B cell (primary cell): ENCODE data around the gene ST8SIA1. TPM values are rescaled to one million over a fixed set of nuclear protein-coding genes. Genes with fewer than 3 reads are reported as not detected.

Experiments
- ATAC-seq: fragments of 200-7000 bp; cut with Tn5 transposase; one replicate; pipeline ENCODE4 v1.10.0; 2021; ENCODE audit warnings: low read depth, mild to moderate bottlenecking, moderate number of reproducible peaks, moderate library complexity
- CTCF ChIA-PET: fragments of 350-600 bp; sonication (Branson Sonifier 250); formaldehyde crosslinking; loops from one replicate; lab custom pipeline; 2021; ENCODE audit warnings: antibody characterized with exemption, inconsistent platforms; lab: Charles Lee
- POLR2A ChIA-PET: fragments of 350-600 bp; sonication (Branson Sonifier 250); formaldehyde crosslinking; loops from one replicate; lab custom pipeline; 2021; ENCODE audit warnings: antibody characterized with exemption; lab: Charles Lee
- DNase-seq: peaks from one replicate; pipeline ENCODE4 v3.0.0; 2013
- H2AFZ ChIP-seq: 2 replicates; pipeline ENCODE4 v1.6.1; 2012; ENCODE audit warnings: mild to moderate bottlenecking, low read depth, low read length; ENCODE audit not compliant: insufficient read depth, poor library complexity, severe bottlenecking
- H3K27ac ChIP-seq, 2 donors: 1 replicate in 1 of 2; 2 replicates in 1 of 2; pipeline ENCODE4 v1.5.1; 2012 to 2013; ENCODE audit warnings: low read length in 2 of 2, mild to moderate bottlenecking in 2 of 2, moderate library complexity in 1 of 2
- H3K27me3 ChIP-seq, 4 experiments: fragments of 200-600 bp in 1 of 4; sonication (generic) in 1 of 4; replicated peaks in 1 of 4; 1 replicate in 2 of 4; 2 replicates in 2 of 4; pipeline versions ENCODE4 v1.6.1 to v1.7.0; 2013 to 2016; ENCODE audit warnings: low read length in 3 of 4, mild to moderate bottlenecking in 2 of 4, mixed read lengths in 1 of 4, moderate library complexity in 1 of 4; ENCODE audit not compliant: insufficient read depth in 4 of 4, control insufficient read depth in 3 of 4; ENCODE audit errors: control extremely low read depth in 1 of 4
- H3K36me3 ChIP-seq, 2 experiments: replicated peaks in 1 of 2; 1 replicate in 1 of 2; 2 replicates in 1 of 2; pipeline versions ENCODE4 v1.6.1 to v1.7.1; 2013; ENCODE audit warnings: low read length in 1 of 2; ENCODE audit not compliant: insufficient read depth in 2 of 2, control insufficient read depth in 1 of 2; ENCODE audit errors: control extremely low read depth in 1 of 2, extremely low read depth in 1 of 2
- H3K4me1 ChIP-seq, 2 donors: fragments of 200-600 bp in 1 of 2; sonication (generic) in 1 of 2; 1 replicate in 1 of 2; 2 replicates in 1 of 2; pipeline versions ENCODE4 v1.5.1 to v1.6.1; 2013 to 2017; ENCODE audit warnings: low read length in 2 of 2; ENCODE audit not compliant: control insufficient read depth in 2 of 2, insufficient read depth in 2 of 2
- H3K4me2 ChIP-seq: replicated peaks from 2 replicates; pipeline ENCODE3; 2012; ENCODE audit warnings: mild to moderate bottlenecking, low read depth, low read length; ENCODE audit not compliant: poor library complexity, severe bottlenecking
- H3K4me3 ChIP-seq, 5 experiments: fragments of 200-600 bp in 1 of 5; sonication (generic) in 1 of 5; 1 replicate in 3 of 5; 2 replicates in 2 of 5; pipeline versions ENCODE4 v1.5.1 to v1.7.0; 2011 to 2016; ENCODE audit warnings: low read length in 4 of 5, mild to moderate bottlenecking in 4 of 5, low read depth in 2 of 5, control low read depth in 1 of 5, moderate library complexity in 1 of 5; ENCODE audit not compliant: insufficient read depth in 1 of 5; ENCODE audit errors: control extremely low read depth in 1 of 5, extremely low read depth in 1 of 5
- H3K79me2 ChIP-seq: fragments of 200-600 bp; sonication (generic); one replicate; pipeline ENCODE4 v1.6.0; 2016; ENCODE audit warnings: low read length; ENCODE audit not compliant: control insufficient read depth, insufficient read depth
- H3K9ac ChIP-seq: fragments of 200-600 bp; sonication (generic); 2 replicates; pipeline ENCODE4 v1.6.1; 2017; ENCODE audit warnings: mild to moderate bottlenecking, low read length, moderate library complexity
- H3K9me3 ChIP-seq, 3 donors: one replicate each; pipeline versions ENCODE4 v1.6.1 to v1.7.1; 2013; ENCODE audit warnings: low read length in 2 of 3; ENCODE audit not compliant: control insufficient read depth in 2 of 3, insufficient read depth in 1 of 3; ENCODE audit errors: control extremely low read depth in 1 of 3
- H4K20me1 ChIP-seq: 2 replicates; pipeline ENCODE4 v1.6.0; 2012; ENCODE audit warnings: mild to moderate bottlenecking, low read length; ENCODE audit not compliant: insufficient read depth, control insufficient read depth, poor library complexity, severe bottlenecking
- H3K27ac Mint-ChIP-seq: one replicate; pipeline ENCODE4 v1.8.0; 2021; ENCODE audit warnings: mixed read lengths
- H3K27me3 Mint-ChIP-seq: one replicate; pipeline ENCODE4 v1.8.0; 2021; ENCODE audit warnings: mixed read lengths
- H3K4me1 Mint-ChIP-seq: one replicate; pipeline ENCODE4 v1.8.0; 2021; ENCODE audit warnings: mixed read lengths
- H3K4me3 Mint-ChIP-seq: one replicate; pipeline ENCODE4 v1.8.0; 2021; ENCODE audit warnings: mixed read lengths
- H3K9me3 Mint-ChIP-seq: one replicate; pipeline ENCODE4 v1.8.0; 2022; ENCODE audit warnings: mixed read lengths; ENCODE audit not compliant: insufficient read depth
- CTCF ChIP-seq: fragments of 200-600 bp; IDR thresholded peaks from one replicate; pipeline ENCODE4 v1.8.0; 2022; ENCODE audit warnings: antibody characterized with exemption, mild to moderate bottlenecking
- EZH2 ChIP-seq: IDR thresholded peaks from 2 replicates; pipeline ENCODE4 v1.6.1; 2012; ENCODE audit warnings: borderline replicate concordance, low read depth, mild to moderate bottlenecking, moderate library complexity, low read length; ENCODE audit not compliant: insufficient read depth, poor library complexity, severe bottlenecking
- WGBS: methylation state at CpG from one replicate; pipeline ENCODE4 v1.1.5; 2013; ENCODE audit warnings: missing lambda C conversion rate; ENCODE audit not compliant: insufficient coverage; 5-methylcytosine and 5-hydroxymethylcytosine counted together
- intact Hi-C: fragments of 100-400 bp; cut with micrococcal nuclease; formaldehyde crosslinking; loops from one replicate; pipeline ENCODE4 v1.10.0; 2022
- polyA plus RNA-seq: library from polyadenylated mRNA; depleted of rRNA; stranded (reverse); fragments of >200 nt; gene quantifications from 2 replicates; pipeline ENCODE4 v1.2.3, GENCODE V29; 2012
- total RNA-seq, 2 donors: library from RNA; stranded (reverse); fragments of 120-200 nt in 1 of 2; gene quantifications; 1 replicate in 1 of 2; 2 replicates in 1 of 2; pipeline versions ENCODE4 v1.2.3 to v1.2.4, GENCODE V29; 2013 to 2022

ST8SIA1 gene
- total and polyA plus RNA-seq, 2 donors (not counting 1 experiment from before 2014, with no cell fraction given): 0.02 to 0.04 TPM

- intact Hi-C loops: no loop called here
- DNase-seq (no peak), ATAC-seq (no peak)
- no peaks in the 10 kb centered on the region for H3K4me1 ChIP-seq
- H3K36me3 ChIP-seq: no peaks in the 10 kb centered on the region
- no peak overlapping the region for H3K4me3 Mint-ChIP-seq
- no peak overlapping the region for H3K27ac ChIP-seq
- H3K4me2 ChIP-seq: no peak overlapping the region
- no peaks in the 10 kb centered on the region for H3K4me1 Mint-ChIP-seq
- H3K9ac ChIP-seq: no peak overlapping the region
- H2AFZ ChIP-seq: no peak overlapping the region
- no peak for TF ChIP-seq EZH2
- TF ChIP-seq CTCF: no peak
- H3K9me3 Mint-ChIP-seq: peaks cover 4% of the 10 kb centered on the region
- H3K9me3 ChIP-seq: peaks cover 0 to 11% (median 5%) of the 10 kb centered on the region in 3 donors
- CTCF ChIA-PET: no interaction called here
- no peak overlapping the region for H3K27ac Mint-ChIP-seq
- POLR2A ChIA-PET: no interaction called here
- H3K27me3 ChIP-seq: peaks cover 0 to 3% (median 0%) of the 10 kb centered on the region in 4 experiments
- no peaks in the 10 kb centered on the region for H4K20me1 ChIP-seq
- no peak overlapping the region for H3K4me3 ChIP-seq
- H3K27me3 Mint-ChIP-seq: peaks cover 27% of the 10 kb centered on the region
- no peaks in the 10 kb centered on the region for H3K79me2 ChIP-seq
- no CpG with 5 or more reads among the region's 1 CpG for WGBS
Observed at GRCh38 chr12:22304341-22304740, 30.2 kb downstream of the ST8SIA1 start.

- DNase-seq (no peak), ATAC-seq (no peak)
- CTCF ChIA-PET: no interaction called here
- H2AFZ ChIP-seq: no peak overlapping the region
- intact Hi-C loops: no loop called here
- no peaks in the 10 kb centered on the region for H3K79me2 ChIP-seq
- TF ChIP-seq CTCF (no peak), EZH2 (no peak)
- Mint-ChIP-seq H3K27me3 (no peaks in the 10 kb centered on the region), H3K4me1 (no peaks in the 10 kb centered on the region), H3K9me3 (peaks cover 9% of the 10 kb centered on the region), H3K4me3 (no peak overlapping the region), H3K27ac (no peak overlapping the region)
- no peak overlapping the region for H3K9ac ChIP-seq
- H3K4me2 ChIP-seq: no peak overlapping the region
- H4K20me1 ChIP-seq: no peaks in the 10 kb centered on the region
- no peak overlapping the region for H3K4me3 ChIP-seq
- H3K36me3 ChIP-seq: no peaks in the 10 kb centered on the region
- peaks cover 0 to 2% (median 0%) of the 10 kb centered on the region in 4 experiments for H3K27me3 ChIP-seq
- peaks cover 0 to 19% (median 7%) of the 10 kb centered on the region in 3 donors for H3K9me3 ChIP-seq
- no peak overlapping the region for H3K27ac ChIP-seq
- POLR2A ChIA-PET: no interaction called here
- no peaks in the 10 kb centered on the region for H3K4me1 ChIP-seq
Observed at GRCh38 chr12:22299294-22299912, 35.1 kb downstream of the ST8SIA1 start.
